Measurements from ENCODE around the gene CLIC1.
A peak's percentile ranks its signal among the peaks of the same experiment; 100 is the strongest.

CLIC1 gene

DNA sequence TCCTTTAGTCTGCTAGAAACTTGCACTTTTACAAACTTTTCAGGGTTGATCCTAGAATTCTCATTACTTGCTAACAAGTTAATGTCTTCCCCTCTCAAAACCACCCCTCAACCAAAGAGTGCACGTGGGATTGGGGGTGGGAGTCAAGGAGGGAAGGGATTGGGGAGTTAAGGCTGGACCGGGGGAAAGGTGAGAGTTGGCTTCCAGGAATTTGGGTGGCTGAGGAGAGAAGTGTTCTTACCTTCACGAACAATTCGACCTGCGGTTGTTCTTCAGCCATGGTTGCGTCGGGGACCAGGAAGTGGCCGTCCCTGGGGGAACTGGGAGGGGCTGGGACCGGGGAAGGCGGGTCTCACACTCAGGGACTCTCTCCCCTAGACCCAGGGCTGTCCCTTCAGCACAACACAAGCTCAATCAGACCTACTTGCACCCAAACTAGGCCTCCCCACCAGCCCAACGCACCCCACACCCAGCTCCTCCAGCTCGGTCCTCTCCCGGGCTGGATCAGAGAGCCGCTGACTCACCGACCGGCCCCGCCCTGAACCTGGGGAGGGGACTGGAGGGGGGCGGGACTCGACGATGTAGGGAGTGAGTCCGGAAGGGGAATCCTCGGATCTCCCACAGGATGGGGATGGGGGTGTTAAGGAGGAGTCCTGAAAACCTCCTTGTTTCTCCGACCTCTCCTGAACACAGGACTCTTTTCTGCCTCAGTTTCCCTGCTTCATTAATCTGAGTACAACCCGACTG lies at the start of gene CLIC1:
Gene CLIC1 (minus strand): TSS at position 510 of the 747 bp plus-strand sequence. CDS start 230 bp downstream, at position 280.
- peak; percentile 80 for DNase-seq (ENCODE audit: low read depth)

DNA sequence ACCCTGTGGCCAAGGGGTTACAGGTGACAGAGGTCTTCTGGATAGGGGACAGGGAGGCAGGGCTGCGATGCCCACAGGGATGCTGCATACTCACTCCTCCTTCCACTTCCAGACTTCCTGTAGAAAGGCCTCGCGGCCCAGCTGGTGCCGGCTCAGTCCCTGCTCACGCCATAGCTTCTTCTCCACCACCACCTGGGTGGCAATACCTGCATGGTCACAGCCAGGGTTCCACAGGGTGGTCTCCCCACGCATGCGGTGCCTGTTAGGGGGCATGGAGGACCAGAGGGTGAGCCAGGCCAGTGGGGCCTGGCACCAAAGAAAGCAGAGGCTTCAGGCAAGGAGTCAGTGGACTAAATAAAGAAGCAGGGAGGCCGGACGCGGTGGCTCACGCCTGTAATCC lies 49.1 kb upstream of the CLIC1 start:
- DNase-seq (ENCODE audit: low read depth): no peak

DNA sequence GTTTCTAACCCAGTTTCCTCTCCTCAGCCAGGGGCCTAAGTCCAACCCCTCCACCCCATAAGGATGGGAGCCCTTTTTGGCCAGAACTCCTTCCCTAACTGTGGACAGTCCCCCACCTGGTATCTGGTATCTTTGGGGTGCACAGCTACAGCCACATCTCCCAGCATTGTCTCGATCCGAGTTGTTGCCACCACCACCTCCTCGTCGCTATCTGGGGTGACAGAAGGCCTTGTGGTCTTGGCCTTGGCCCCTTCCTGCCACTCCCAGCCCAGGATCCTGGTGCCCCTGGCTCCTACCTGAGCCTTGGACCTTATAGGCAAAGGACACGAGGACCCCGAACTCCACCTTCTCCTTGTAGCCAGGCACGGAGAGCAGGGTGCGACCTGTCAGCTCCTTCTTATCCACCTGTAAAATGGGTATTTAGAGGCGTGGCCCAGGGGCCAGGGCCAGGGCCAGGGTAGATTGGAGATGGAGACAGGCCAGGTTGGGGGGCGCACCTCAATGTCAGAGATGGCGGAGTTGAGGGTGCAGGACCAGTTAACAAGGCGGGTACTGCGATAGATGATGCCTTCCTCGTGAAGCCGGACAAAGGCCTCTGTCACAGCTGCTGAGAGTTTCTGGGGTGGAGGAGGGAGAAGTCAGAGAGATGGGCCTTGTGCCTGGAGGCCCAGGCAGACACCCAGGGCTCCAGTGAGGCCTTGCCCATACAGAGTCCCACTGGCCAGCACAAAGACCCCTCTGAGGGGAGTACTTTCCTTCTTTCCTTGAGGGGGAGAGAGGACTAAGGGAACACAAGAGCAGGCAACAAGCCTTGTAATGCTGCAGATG lies 48.0 kb upstream of the CLIC1 start:
- DNase-seq (ENCODE audit: low read depth): no peak

DNA sequence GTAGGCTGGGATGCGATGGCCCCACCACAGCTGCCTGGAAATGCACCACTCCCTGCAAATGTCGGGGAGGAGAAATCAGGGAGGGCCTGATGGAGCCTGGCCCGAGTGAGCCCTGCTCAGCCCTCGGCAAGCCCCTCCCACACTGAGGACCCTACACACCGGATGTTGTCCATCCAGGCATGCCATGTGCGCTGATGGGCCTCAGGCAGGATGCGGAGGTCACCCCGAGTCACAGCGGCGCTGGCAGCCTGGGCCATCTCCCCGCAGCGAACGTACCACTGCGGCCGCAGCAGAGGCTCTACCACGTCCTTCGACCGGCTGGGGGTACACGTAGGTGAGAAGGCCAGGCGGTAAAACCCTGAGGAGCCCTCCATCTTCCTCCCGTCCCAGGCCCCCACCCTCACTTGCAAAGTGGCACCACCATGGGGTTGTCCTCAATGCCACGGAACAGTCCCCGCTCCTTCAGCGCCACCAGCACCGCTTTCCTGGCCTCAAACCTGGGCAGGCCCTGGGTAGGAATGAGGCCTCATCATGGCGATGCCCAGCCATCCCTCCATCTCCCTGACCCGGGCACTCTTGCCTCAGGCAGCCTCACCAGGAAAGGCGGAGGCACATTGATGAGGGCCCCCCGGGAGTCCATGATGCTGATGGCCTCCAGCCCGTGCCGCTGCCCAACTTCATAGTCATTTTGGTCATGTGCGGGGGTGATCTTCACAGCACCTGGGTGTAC lies 46.0 kb upstream of the CLIC1 start:
- DNase-seq (ENCODE audit: low read depth): no peak

DNA sequence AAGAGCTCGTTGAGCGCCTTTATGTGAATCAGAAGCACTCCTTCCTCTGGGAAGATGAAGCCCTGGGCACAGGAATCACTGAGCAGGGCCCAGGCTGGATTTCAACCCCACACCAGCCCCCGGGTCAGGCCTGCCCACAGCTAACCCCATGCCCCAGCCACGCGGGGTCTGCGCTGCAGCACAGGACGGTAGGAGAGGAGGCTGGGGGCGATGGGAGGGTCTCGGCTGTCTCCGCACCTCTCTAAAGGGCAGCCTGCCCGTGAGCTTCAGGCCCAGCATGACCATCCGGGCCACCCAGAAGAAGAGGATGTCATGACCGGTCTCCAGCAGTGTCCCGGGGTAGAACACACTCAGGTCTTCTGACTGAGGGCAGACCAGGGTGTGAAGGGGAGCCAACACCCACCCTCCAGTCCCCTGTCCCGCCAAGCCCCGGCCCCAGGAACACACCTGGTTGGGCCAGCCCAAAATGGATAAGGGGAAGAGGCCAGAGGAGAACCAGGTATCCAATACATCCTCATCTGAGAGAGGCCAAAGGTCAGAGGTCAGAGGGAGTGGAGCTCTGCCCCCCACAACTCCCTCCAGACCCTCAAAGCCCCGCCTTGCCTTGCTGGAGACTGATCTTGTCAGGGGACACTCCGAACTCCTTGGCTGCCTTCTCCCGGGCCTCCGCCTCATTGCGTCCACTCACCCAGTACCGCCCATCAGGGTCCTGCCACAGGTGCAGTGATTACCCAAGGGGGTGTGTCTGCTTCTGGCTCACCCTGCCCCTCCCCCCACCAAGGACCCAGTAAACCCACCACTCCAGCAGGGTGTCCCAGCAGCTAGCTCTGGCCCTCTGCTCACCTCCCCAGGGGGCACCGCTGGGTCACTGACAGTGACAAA lies 45.2 kb upstream of the CLIC1 start:
- no peak for DNase-seq (ENCODE audit: low read depth)

DNA sequence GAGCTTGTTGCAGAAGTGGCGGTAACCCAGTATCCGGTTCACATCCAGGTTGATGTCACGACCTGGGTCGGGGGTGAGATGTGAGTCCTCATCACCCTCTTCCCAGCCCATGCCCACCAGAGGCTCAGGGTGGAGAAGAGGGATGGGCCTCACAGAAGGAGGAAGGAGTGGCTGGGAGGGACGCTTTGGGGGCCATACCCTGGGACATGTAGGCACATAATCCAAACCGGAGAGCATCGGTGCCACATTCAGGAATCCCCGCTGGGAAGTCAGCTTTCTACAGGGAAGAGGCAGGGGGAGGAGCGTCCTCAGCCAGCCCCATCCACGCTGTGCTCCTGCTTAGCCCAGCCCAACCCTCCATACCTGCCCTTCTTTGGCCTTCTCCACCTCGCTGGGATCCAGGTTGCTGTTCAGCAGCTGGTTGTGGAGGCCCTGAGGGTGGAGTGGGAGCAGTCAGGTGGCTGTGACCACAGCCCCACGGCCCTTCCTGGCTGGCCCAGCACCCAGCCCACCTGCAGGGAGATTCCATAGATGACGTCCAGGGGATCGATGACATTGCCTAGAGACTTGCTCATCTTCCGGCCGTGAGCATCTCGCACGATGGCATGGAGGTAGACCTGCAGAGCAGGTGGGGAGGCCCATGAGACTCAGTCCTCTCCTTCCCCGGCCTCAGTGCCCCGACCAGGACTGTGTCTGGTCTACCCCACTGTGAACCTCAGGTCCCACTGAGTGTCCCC lies 44.3 kb upstream of the CLIC1 start:
- no peak for DNase-seq (ENCODE audit: low read depth)

DNA sequence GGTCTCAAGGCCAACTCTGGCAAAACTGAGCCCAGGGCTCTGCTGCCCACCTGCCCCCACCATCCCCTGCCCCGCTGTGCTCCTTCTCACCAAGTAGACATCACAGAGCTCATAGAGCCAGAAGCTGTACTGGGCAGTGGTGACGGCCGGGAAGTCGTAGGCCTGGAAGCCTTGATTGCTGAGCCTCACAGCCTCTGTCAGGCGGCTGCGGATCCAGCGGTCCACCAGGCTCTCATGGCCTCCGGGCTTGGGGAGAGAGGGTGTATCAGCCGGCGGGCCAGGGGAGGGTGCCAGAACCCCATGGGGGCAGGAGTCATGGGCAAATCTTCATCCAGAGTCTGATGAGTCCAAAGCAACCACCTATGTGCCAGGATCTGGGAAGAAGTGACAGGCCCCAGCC lies 43.6 kb upstream of the CLIC1 start:
- no peak for DNase-seq (ENCODE audit: low read depth)

DNA sequence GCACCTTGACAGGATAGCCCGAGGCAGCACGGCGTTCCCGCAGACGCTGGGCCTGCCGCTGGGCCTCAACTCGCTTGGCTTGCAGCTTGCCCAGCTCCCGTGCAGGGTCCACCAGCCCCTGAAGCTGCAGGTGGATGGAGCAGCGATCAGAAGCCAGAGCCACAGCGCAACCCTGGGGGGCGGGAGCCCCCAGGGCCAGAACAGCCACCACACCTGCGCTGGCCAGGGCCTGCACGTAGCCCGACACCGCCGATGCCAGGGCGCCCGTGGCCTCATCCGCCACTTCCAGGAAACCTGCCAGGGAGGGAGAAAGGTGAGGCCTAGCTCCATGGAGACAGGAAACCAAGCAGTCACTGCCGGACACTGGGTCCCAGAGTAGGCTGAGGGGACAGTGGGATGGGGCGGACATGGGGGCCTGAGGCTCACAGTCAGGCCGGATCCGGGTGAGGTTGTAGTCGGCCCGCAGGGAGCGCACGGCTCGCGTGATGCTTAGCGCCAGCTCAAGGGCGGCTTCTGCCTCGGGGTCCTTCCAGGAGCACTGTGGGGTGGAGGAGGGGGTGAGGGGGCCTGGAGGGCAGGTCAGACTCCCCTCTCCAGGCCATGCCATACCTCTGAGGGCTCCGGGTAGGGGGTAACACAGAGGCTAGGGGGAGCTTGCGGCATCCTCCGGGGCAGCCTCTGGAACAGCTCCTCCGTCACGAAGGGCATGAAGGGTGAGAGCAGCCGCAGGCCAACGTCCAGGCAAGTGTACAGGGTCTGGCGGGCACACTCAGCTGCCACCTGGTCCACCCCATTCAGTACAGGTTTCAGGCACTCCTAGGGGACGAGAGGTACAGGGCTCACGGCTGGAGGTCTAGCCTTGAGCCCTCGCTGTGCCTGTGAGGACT lies 42.9 kb upstream of the CLIC1 start:
- DNase-seq (ENCODE audit: low read depth): no peak

DNA sequence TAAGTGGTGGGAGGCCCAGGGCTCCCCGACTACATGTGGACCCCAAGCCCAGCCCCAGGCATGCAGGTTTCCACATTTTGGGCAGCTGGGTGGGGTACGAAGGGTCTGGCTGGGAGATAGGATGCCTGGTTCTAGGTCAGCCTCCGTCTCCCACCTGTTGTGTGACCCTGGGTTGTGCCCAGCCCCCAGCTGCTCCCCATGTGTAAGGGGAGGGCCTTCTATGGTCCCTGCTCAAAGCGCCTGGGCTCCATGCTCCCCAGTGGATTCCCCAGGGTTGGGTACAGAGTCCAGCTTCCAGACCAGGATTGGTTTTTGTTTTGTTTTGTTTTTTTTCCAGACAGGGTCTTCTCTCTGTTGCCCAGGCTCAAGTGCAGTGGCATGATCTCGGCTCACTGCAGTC lies 41.9 kb upstream of the CLIC1 start:
- DNase-seq (ENCODE audit: low read depth): no peak

DNA sequence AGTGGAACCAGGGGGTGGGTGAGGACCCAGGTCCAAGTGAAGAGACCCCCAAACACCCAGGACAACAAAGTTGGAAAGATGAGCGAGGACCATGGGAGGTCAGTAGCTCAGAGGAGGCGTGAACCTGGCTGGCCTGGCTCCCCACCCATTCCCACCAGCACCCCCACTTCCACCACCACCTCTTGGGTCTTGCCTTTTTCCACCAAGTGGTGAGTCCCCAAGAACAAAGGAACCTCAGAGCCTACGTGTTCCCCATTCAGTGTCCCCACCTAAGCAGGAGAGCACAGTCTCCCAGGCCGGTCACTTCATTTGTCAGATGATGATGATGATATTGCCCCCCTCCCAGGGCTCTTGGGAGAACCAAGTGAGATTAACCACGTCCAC lies 41.3 kb upstream of the CLIC1 start:
- no peak for DNase-seq (ENCODE audit: low read depth)

DNA sequence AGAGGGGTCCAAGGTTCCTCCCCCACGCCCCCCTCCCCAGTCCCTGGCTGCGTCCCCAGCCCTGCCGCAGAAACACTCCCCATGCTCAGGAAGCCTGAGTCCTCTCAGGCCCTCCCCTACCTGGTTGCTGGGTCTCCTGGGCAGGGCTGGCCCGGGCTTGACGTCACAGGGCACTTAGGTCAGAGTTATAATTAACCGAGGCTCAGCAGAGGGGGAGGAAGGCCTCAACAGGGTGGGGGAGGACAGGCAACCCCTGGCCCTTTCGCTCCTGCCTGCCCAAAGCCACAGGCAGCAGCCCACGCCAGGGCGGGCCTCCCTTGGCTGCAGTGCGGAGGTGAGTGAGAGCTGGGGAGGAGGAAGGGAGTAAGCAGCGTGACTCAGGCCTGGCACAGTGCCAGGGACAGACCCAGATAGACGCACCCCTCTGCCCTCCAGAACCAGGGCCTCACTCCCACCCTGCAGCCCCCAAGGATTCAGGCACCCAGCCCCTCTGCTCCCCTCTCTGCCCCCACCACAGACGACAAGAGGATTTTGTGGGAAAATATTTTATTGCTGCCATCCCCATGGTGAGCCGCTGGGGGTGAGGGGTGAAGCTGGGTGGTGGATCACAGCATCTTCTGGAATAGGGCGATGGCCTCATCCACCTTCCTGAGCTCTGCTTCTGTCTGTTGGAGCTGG lies 40.8 kb upstream of the CLIC1 start, which contains the start of gene VWA7:
Gene VWA7 (minus strand): TSS at position 340 of the 678 bp plus-strand sequence. CDS start 549 bp downstream, outside the sequence.
- DNase-seq (ENCODE audit: low read depth): peak; percentile 28

DNA sequence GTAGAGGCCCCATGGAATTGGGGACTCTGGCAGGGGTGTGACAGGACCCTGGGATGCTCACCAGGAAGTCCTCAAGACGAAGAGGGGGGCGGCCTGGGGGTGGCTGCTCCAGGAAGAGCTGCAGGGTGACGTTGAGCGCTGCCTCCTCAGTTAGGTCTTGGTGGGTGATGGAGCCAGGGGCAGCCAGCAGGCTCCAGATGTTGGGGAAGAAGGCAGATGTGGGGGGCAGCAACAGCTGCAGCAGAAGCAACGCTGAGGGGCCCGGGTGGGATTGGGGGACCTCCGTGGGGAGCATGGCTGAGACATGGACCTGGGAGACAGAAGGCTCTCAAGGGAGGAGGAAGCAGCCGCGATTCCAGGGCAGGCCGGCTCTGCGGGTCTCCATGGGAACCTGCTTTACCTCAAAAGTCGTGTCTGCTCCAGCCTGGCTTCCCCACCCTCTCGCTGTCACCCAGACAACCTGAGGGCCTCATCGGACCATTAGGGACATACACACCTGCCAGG lies 40.2 kb upstream of the CLIC1 start:
- no peak for DNase-seq (ENCODE audit: low read depth)

DNA sequence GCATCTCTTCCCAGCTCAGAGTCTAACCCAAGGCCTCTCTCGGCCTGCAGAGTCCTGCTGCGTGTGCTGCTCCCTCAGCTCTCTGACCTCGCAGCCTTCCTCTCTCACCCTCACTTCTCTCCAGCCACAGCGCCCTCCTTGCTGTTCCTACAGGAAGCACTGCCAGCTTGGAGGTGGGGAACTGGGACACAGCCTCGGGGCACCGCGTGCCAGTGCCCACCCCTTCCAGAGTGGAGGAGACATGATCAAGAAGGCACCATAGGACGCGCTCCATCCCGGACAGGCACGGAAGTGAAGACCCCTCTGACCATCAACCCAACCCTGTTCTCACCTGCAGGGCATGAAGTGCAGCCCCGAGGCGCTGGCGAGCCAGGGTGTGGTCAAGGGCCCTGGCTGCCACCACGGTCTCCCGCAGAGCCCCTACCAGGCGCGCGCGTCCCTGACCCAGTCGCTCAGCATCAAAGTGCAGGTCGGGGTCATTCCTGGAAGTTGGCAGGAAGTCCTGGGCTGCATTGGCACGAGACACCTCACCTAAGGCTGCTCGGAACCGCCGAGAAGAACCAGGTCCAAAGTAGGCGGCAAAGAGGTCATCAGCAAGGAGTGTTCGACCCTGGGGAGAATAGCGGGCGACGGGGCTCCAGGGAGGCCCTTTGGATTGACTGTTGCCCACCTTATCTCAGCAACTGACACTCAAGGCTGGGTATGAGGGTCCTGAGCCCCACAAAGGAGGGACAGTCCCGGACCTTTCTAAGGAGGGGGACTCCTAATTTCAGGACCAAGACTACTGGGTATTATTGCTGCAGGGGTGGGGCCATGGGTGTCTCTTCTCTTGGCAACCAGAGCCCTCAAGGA lies 39.5 kb upstream of the CLIC1 start:
- no peak for DNase-seq (ENCODE audit: low read depth)

DNA sequence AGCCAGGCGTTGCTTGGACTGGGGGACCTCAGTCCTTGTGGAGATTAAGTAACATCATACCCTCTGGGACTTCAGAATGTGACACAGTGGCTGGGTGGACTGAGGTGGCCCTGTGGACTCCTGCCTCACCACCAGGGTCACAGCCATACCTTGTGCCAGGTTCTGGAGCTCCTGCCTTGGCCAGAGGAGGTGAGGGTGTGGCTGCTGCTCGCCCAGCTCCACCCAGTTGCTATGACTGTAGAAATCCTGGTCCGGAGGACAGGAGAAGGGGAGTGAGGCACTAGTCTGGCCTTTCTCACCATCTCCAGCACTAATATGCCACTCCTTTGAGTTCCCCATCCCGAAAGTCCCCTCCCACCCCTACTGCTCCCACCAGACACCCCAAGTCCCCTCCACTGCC lies 38.9 kb upstream of the CLIC1 start:
- DNase-seq (ENCODE audit: low read depth): no peak

DNA sequence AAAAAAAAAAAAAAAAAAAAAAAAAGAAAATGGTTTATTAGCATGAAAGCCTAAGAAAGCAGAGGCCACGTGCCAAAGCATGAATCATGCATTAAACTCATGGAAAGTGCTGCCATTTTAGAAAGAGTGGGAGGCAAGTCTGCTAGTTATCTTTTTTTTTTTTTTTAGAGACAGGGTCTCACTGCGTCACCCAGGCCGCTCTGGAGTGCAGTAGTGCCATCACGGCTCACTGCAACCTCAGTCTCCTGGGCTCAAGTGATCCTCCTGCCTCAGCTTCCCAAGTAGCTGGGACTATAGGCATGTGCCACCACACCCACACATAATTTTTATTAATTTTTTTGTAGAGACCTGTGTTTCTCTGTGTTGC lies 35.6 kb upstream of the CLIC1 start:
- no peak for DNase-seq (ENCODE audit: low read depth)

DNA sequence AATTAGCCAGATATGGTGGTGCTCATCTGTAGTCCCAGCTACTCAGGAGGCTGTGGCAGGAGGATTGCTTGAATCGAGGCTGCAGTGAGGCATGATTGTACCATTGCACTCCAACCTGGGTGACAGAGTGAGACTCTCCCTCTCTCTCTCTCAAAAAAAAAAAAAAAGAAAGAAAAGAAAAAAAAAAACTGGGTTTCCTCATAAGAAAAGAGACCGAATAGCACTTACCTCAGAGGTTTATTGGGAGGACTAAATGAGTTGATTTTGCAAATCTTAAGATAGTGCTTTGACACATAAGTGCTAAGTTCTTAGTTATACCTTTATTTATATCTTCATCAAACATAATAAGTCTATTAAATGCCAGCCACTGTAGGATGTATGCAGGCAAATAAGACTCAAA lies 34.5 kb upstream of the CLIC1 start:
- no peak for DNase-seq (ENCODE audit: low read depth)

DNA sequence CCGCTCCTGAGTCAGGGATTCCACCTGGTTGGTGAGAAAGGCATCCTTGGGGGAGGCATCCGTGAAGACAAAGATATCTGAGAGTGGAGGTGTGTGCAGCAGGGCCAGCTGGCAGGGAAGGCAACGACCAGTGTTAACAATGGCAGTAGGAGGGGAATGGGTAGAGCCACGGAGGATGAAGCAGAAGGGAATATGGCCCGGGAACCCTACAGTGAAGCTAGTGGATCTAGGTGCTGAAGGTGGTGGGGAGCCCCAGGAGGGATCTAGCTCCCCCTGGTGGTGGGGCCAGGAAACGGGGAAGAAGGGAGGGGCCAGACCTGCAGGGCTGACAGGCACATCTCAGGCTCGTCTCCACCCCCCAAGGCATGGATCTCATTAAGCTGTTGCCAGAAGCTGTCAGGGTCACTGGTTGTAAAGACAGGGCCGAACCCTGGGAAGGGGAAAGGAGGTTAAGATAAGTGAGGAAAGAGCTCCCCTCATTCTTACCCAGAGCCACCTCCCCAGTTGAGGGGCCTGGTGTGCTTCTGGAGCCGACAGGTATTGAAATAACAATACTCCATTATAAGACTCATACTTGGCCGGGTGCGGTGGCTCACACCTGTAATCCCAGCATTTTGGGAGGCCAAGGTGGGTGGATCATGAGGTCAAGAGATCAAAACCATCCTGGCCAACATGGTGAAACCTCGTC lies 33.5 kb upstream of the CLIC1 start:
- no peak for DNase-seq (ENCODE audit: low read depth)
